Heart left ventricle (tissue), 13 donors: Measurements from ENCODE around the gene RUNX3.

Source experiments
- CTCF ChIP-seq, 12 donors: fragments of 200-600 bp; sonication (generic) in 4 of 12; IDR thresholded peaks; one replicate each; pipeline versions ENCODE4 v1.5.0 to v1.8.0; 2018 to 2022; ENCODE audit warnings: antibody characterized with exemption in 12 of 12, mild to moderate bottlenecking in 5 of 12
- POLR2A ChIP-seq, 2 donors: fragments of 450-650 bp; IDR thresholded peaks; one replicate each; pipeline ENCODE4 v1.6.1; 2017; ENCODE audit warnings: antibody characterized with exemption in 2 of 2, mild to moderate bottlenecking in 2 of 2, moderate library complexity in 2 of 2
- donor health status: ischemic (EF 13 %, LVEDD 7.1; RV severe dilation, severe dysfunction).
- donor health status: DM: no; HTN: yes; CAD: no.
- donor health status: DM: no; HTN: no; CAD: no.
- donor health status: ischemic (EF 25% LVEDD 6.9; RV normal size, moderate dysfunction).
- donor health status: ischemic (EF 25% LVEDD 5.7; RV mildly dilated, moderate dysfunction).
- donor health status: ischemic (EF 35%, LVEDD 5.7; RV mildly dilated, moderate dysfunction).
- donor health status: nonischemic (EF 11% LVEDD 7.7; RV severe dilation, severe dysfunction).
- donor health status: DM: yes; HTN: yes; CAD: no.
- donor health status: PGD.
- donor health status: ischemic (EF 29% LVEDD 5.4; RV normal size, mild dysfunction).
- donor health status: nonischemic (EF 23%, LVEDD 6.1; RV moderate dilation, normal function).

- no peak for TF ChIP-seq POLR2A (IDR thresholded peaks at IDR 0.05)
- TF ChIP-seq CTCF (IDR thresholded peaks at IDR 0.05): no peak
Measured at GRCh38 chr1:24973315-24973714, 43.2 kb upstream of the RUNX3 start.
